NCI-H146 treated with DMSO at 0.1 percent for 48 hours (cell line): ENCODE results near the gene IKZF1.
A peak's percentile ranks its signal among the peaks of the same experiment; 100 is the strongest.

Source experiments
- DNase-seq: peaks from one replicate; lab custom pipeline; 2025; ENCODE audit not compliant: unreplicated experiment; lab: John Stamatoyannopoulos, UW

IKZF1 gene

GRCh38 chr7:50404392-50404791 lies 99.9 kb downstream of the IKZF1 start:
- DNase-seq: no peak

DNA sequence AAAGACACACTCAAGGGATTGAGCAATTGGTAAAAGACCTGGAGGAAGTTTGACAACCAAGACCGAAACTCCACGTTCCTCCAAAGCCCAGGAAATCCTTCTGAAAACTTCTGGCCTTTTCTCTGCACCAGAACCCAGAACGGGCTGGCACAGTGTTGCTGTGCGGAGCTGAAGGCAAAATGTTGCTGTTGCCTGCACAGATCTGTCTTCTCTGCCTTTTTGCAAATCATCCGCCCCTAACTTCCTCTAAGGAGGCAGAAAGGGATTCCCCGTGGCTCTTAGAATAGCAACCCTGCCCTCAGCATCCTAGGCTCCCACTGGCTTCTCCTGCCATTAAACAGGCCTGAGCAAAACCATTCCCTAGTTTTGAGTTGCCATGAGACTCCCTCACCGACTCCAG lies 100.7 kb downstream of the IKZF1 start:
- no peak for DNase-seq

DNA sequence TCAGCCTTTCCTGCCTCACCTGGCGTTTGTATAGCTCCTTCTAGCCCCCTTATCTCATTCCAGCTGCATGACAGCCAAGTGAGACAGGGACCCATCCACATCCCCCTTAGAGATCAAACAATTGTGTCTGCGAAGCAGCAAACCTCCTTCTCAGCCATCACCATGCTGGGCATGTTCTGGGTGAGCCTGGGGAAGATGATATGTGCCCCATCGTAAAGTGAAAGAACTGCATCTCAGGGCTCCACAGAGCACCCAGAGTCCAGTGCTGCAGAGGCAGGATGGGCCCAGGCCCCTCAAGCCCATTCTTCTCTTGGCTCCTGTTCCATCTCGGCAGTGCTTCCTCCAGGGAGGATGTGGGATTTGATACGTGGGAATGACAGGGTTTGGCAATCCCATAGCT lies 102.4 kb downstream of the IKZF1 start:
- DNase-seq: no peak

DNA sequence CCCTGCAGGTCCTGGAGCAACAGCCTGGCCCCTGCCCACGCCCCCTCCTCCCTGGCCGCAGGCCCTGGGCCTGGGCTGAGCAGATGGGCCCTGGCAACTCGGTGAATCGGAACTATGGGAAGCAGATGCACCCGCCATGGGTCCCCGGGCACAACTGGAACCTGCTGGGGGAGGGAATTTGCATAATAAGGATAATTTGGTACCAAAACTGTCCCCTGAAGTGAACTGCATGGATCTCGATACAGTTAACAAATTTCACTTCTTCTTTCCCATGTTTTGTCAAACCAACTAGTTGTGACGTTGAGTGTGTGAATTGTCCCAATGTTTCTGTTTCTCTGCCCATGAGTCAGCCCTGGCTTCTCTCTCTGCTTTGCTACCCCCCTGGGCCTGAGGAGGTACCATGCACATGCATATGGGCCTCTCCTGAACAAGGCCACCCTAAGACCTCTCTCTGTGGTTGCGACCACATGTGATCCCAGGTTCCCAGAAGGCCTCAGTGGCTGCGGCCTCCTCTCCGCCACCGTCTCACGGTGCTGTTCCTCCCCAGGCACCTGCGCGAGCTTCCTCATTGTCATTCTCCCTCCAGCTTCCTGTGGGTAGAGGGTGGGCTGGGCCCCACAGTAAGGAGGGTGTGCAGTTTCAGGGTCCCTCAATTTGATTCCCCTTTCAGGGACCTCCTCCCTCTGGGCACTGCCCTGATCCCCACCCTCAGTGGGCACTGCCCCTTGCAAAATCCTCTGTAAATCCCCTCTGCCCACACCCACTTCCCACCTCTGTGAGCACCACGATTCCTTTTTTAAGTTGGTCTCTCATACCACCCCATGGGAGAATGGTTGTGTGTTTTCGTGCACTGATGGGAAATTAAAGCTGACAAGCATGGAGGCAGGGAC lies 105.6 kb downstream of the IKZF1 start:
- no peak for DNase-seq

DNA sequence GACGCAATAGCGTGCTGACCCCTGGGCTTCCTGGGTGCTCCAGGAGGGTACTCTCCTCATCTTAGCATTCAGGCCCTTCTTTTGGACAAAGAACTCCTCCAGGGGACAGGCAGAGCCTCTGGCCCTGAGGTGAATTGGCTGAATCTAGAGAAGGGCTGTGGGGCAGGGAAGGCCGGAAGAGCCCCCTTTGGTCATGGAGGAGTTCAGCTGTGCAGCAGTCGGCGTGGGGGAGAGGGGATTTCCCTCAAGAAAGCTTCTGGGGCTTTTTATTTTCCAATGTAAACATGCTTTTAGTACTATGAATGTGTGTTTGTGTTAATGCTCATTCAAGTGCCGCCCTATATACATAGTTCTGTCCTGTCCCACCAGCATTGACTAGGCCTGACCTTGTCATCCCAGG lies 106.8 kb downstream of the IKZF1 start:
- no peak for DNase-seq

DNA sequence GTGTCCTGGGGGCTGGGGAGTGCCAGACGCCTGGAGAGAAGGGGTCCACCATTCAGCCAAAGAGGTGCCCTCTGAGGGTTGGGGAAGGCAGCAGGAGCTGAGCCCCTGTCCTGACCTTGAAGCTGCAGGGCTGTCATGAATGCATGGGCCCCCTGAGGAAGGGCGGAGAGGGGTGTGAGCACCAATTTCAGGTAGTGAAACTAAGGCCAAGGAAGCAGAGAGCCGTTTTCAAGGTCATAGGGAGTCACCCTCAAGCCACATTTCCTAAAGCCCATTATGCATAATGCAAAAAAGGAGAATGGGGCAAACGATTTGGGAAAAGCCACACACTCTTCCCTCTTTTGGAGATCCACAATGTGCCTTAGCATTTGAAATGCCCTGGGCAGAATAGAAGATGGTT lies 108.5 kb downstream of the IKZF1 start:
- DNase-seq: no peak

DNA sequence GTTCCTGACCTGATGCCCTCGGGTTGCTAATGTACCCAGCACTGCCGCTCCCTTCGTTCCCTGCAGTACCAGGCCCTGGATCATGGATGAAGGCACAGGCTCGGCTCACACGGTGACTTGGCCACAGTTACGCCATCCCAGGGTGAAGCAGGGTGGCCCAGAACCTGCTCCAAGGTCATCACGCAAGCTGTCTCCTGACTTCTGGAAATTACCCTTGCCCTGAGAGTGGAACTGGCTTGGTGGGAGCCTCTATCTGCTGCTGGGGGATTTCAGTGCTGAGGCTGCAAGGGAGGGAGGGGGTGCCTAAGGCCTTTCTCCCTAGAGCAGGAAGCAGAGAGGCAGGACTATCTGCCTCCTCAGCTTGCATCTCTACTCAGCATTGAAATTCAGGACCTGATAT lies 109.0 kb downstream of the IKZF1 start:
- no peak for DNase-seq

- DNase-seq: no peak
These were observed 111.4 kb downstream of the IKZF1 start for GRCh38 chr7:50415844-50416364.

GRCh38 chr7:50416527-50417182 lies 112.1 kb downstream of the IKZF1 start:
- DNase-seq: no peak

GRCh38 chr7:50418086-50418515 lies 113.6 kb downstream of the IKZF1 start:
- peak; percentile 73 for DNase-seq

GRCh38 chr7:50418526-50419290 lies 114.2 kb downstream of the IKZF1 start:
- DNase-seq: no peak

GRCh38 chr7:50421043-50421442 lies 116.5 kb downstream of the IKZF1 start:
- no peak for DNase-seq

DNA sequence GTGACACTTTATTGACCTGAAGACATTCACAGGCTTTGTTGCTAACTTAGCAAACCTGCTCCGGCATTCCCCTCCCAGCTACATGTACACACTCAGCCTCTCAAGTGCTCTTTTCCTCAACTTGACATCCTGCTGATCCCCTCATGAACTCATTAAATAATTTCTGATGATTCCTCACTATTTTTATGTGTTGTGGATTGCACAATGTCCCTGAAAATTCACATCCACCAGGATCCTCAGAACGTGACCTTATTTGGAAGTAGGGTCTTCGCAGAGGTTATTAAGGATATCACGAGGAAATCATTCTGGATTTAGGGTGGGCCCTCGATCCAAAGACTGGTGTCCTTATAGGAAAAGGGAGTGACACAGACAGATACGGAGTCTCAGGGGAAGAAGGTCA lies 118.3 kb downstream of the IKZF1 start:
- DNase-seq: no peak

DNA sequence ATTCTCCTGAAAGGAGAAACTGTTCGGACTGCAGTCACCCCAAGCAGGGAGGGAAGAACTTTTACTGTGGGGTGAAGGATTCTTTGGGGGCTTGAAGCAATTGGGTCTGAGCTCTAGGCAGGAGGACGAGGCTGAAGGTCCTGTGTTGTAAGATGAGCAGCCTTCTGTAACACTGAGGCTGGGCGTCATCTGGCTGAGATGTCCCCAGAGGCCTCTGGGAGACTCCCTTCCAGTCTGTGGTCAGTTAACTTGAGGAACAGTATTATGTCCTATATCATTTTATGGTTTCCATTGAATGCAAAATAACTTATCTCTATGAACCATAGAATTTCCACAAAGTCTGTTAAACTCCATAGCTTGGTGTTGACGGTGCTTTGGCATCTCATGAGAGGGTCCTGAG lies 119.3 kb downstream of the IKZF1 start:
- DNase-seq: no peak

DNA sequence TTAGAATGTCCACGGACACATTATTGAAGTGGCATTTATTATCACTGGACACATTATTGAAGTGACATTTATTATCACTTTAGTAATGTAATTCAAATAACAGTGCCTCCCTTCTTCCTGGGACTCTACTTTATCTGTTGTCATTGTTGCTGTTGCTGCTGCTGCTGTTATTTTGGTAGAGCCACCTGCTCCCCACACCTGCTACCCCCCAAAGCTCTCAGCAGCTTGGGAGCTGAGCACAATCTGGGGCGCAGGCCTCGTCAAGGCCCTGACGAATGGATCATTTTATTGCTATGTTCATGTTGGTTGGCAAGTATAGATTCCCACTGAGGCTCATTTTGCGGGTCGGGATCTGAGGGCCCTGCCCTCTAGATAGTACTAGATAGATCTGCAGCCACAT lies 120.8 kb downstream of the IKZF1 start:
- no peak for DNase-seq

DNA sequence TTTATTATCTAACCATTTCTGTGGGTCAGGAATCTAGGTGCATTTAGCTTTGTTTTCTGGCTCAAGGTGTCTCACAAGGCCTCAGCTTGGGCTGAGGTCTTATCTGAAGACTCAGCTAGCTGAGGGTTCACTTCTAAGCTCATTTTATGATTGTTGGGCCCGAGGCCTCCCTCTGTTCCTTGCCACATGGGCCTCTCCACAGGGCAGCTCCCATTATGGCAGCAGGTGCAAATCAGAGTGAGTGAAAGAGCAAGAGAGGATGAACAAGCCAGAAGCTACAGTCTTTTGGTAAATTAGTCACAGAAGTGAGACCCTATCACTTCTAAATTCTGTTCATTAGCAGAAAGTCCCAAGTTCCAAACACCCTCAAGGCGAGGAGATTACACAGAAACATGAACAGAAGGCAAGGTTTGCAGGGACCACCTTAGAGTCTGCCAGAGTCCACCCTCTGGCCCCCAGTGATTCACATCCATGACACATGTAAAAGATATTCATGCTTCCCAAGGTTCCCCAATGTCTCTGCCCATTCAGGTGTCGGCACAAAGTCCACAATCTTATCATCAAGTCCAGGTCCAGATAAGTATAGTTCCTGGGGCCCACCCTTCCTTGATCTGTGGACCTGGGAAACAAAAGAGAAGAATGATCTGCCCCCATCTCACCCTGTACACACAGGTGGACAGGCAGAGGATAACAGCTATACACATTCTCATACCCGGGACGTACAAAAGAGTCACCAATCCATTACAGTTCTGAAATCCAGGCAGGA lies 121.9 kb downstream of the IKZF1 start:
- no peak for DNase-seq

GRCh38 chr7:50427518-50427917 lies 123.0 kb downstream of the IKZF1 start:
- no peak for DNase-seq

GRCh38 chr7:50428911-50429310 lies 124.4 kb downstream of the IKZF1 start:
- DNase-seq: no peak

- no peak for DNase-seq
These were observed 126.8 kb downstream of the IKZF1 start for GRCh38 chr7:50431316-50431715.

- DNase-seq: no peak
These were observed 127.3 kb downstream of the IKZF1 start for GRCh38 chr7:50431722-50432305.
